BLaER1 (cell line): ENCODE results near the gene CHMP2B.
"Not testable (repeated sequence)": the region's sequence is repeated elsewhere in the genome, so short reads cannot be mapped to it uniquely, and the experiment has no call there.

Source experiments
- H3K27ac ChIP-seq: shearing (Covaris generic); formaldehyde crosslinking; 2 replicates; pipeline ENCODE4 v1.8.1; 2022
- H3K27me3 ChIP-seq: shearing (Covaris generic); formaldehyde crosslinking; 2 replicates; pipeline ENCODE4 v1.8.1; 2022
- H3K36me3 ChIP-seq: shearing (Covaris generic); formaldehyde crosslinking; 2 replicates; pipeline ENCODE4 v1.8.1; 2022
- H3K4me1 ChIP-seq: shearing (Covaris generic); formaldehyde crosslinking; 2 replicates; pipeline ENCODE4 v1.8.1; 2022
- H3K4me2 ChIP-seq: shearing (Covaris generic); formaldehyde crosslinking; 2 replicates; pipeline ENCODE4 v1.8.1; 2022
- H3K4me3 ChIP-seq: shearing (Covaris generic); formaldehyde crosslinking; 2 replicates; pipeline ENCODE4 v1.8.1; 2022
- H3K9ac ChIP-seq: shearing (Covaris generic); formaldehyde crosslinking; 2 replicates; pipeline ENCODE4 v1.8.1; 2022
- H3K9me3 ChIP-seq: shearing (Covaris generic); formaldehyde crosslinking; 2 replicates; pipeline ENCODE4 v1.8.1; 2022
- H4K20me1 ChIP-seq: shearing (Covaris generic); formaldehyde crosslinking; 2 replicates; pipeline ENCODE4 v1.8.1; 2022
- Cebpa-rat ChIP-seq: shearing (Covaris generic); IDR thresholded peaks from 2 replicates; pipeline ENCODE4 v1.8.1; 2022

Gene CHMP2B

DNA sequence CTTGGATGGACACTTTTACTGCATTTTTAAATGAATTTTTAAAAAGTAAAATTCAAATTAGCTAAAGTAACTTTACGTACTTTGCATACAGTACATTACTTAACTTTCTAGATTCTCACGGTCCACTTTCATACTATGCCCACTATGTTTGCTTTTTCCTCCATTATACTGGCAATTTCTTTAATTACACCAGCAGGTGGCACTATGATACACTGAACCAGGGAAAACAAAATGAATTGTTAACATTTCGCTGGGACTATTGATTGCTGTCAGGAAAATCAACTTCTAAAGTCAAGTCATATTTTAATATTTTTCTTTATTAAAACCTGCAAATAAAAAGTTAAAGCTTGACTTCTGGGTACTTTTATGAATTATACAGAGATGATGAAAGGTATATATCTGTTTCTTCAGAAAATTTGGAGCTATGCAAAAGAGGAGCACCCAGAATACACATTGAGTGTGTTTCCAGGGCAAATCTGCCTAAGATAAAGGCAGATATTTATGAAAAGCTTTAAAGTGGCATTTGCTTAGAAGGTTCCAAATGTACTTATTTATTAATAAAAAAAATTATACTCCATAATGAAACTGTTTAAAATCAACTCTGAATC is 71.1 kb downstream of the CHMP2B start:
- Histone ChIP-seq H3K4me3 (no peak overlapping the region), H3K27me3 (no peaks in the 10 kb centered on the region), H3K9ac (no peak overlapping the region), H3K27ac (no peak overlapping the region), H4K20me1 (no peaks in the 10 kb centered on the region), H3K36me3 (no peaks in the 10 kb centered on the region), H3K9me3 (no peaks in the 10 kb centered on the region), H3K4me2 (no peak overlapping the region), H3K4me1 (no peaks in the 10 kb centered on the region)
- no peak for TF ChIP-seq Cebpa-rat

- H3K27ac ChIP-seq, H3K36me3 ChIP-seq, H3K9me3 ChIP-seq, H3K4me2 ChIP-seq, H3K9ac ChIP-seq, H3K27me3 ChIP-seq, H3K4me3 ChIP-seq, H4K20me1 ChIP-seq, H3K4me1 ChIP-seq: not testable (repeated sequence)
Measured at GRCh38 chr3:87305031-87305430, 77.9 kb downstream of the CHMP2B start.
